Activated CD4-positive, alpha-beta T cell treated with anti-CD3 and anti-CD28 coated beads, Interleukin-10, Interleukin-2, amounts not matched to agents 100 ng/mL and 50 ng/mL, durations not matched to agents 16 hours and 8 hours (primary cell): Measurements from ENCODE around the gene ANAPC15.

Experiments used
- DNase-seq: peaks from one replicate; pipeline ENCODE4 v3.0.0-alpha.2; 2020

ANAPC15 gene

DNA sequence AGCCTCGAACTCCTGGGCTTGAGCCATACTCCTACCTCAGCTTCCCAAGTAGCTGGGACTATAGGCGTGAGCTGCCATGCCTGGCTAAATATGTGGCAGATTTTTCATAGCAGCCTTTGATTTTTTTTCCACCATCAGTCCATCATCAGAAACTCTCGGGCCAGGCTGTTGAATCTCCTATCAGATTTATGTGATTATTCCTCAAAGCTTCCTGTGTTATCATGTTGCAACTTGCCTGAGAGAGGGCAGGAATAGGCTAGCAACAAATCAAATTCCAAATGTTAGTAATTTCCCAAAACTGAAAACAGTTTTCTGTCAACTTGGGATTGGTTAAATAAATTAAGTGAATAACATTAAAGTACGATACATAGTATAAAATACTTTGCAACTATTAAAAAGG, 28.4 kb downstream of the ANAPC15 start:
- DNase-seq, result no peak

DNA sequence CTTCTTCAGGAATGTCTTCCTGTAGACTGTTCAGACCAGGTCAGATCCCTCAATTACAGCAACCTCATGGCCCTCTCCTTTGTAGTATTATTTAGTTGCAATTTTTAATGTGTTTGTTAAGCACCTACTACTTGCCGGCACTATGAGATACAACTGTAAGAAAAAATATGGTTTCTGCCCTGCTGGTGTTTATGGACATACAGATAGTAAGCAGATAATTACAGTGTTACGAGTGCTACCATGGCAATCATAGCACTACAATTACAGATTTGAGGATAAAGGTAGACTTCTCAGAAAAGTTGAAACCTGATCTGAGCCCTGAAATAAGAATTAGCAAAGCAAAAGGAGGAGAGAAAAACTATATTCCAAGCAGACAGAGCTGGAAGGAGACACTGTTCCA, 29.1 kb downstream of the ANAPC15 start:
- DNase-seq, result no peak

DNA sequence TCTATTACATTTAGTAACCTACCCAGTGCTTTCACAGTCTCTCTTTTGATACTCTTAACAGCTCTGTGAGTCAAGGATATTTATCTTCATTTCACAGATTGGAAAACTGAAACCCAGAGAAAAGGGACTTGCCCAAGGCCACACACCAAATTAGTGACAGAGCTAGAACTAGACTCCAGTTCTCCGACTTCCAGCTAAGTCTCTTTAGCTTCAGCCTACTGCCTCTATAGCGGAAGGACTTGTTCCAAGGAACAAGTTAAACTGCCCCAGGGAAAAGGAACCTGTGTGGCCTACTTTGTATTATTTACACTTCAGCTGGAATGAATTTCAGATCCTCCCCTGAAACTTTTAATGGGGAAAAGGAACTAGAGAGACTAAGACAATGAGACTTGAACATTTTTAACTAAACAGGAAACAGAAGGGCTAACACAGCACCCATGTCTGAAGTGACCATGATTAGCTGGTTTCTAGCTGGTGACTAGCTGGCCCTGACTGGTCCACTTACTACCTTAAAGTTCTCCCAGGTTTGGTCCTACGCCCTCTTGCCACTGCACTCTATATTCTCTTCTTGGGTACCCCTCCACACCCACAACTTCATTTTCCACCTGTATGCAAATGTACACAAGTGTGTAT, 30.6 kb downstream of the ANAPC15 start:
- no peak for DNase-seq

DNA sequence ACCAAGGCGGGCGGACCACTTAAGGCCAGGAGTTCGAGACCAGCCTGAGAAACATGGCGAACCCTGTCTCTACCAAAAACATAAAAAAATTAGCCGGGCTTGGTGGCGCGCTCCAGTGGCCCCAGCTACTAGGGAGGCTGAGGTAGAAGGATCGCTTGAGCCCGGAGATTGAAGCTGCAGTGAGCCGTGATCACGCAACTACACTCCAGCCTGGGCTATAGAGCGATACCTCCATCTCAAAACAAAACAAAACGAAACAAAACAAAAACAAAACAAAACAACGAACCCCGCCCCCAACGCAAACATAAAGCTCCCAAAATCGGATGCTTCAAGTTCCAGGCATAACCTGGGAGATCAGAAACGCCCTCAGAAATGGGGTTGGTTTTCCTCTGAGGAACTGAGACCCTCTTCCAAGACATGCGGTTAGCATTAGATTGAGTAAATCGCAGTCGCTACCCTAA, 31.3 kb downstream of the ANAPC15 start:
- DNase-seq, result no peak

DNA sequence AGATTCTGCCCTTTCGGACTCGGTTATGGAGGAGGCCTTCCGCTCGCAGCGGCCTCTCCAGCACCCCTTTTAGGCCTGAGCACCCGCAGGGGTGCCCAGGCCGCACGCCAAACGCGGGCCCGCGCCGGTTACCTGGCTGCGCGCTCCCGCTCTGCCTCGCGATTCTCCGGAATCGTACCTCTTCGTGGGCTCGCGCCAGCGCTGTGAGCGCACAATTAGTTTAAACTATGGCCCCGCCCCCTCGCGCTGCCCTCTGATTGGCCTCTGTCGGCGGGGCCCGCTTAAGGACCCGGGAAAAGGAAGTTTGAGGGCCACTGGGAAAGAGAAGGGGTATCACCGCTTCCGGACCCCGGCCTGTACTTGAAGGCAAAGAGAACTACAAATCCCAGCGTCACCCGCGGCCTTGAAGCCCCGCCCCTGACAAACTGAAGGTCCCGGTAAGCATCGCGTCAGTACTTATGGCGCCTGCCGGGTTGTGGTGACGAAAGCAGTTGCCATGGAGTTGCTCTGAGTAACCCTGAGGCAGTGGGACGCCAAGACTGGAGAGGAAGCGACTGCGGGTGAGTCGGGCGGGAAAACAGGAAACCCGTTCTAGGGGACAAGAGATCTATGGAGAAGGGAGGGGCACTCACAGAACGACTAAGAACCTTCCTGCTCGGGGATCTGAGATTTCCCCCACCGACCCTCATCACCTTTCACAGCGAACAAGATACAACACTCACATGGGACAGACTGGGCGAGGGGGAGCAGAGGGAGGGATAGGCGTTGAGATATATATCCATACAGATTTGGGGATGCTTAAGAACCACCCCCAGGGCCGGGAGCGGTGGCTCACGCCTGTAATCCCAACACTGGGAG, 31.9 kb downstream of the ANAPC15 start, which contains the start of the genes LRRC51 and NUMA1:
TSS of gene LRRC51 (plus strand) at position 525 of the 858 bp plus-strand sequence. CDS start 8,234 bp downstream, outside the sequence.
TSS of gene NUMA1 (minus strand) at position 217 of the 858 bp plus-strand sequence. CDS start 44,599 bp downstream, outside the sequence.
- peak; percentile 100 for DNase-seq

DNA sequence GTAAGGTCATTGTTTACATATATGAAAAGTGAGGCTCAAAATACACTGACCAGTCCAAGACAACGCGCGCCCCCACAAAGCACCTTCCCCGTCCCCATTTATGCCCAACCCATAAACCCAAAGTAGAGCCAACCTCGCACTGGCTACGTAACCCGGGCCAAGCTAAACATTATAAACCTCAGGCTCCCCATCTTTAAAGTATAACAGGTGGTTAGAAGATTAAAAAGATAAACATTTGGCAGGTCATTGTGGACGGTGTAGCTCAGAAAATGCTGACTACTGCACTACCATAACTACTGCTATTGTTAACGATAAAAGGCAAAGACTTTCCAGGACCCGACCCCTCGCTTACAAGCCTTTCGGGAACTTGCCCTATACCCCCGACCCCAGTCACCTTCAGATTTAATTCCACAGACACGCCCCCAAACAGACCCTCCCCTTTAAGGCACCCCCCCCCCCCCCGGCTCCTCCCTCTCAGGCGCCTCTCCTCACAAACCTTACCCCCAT, 32.6 kb downstream of the ANAPC15 start:
- DNase-seq, result no peak

DNA sequence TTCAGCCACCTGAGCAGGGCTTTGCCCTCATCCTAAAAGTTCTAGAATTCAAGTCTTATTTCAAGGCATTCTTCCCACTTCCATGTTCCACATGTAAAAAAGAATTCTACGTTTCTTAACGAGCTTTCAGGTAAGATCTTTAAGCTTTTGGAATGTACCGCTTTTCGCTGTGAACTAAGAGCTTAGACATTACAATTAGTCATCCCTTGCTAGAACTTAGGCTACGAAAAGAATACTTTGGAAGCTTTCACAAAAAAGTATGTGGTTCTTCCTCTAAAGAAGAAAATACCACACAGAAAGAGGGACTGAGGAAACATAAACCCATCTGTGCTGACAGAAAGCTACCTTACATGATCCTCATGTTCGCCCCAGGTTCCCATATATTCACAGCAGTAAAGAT, 34.0 kb downstream of the ANAPC15 start:
- no peak for DNase-seq

DNA sequence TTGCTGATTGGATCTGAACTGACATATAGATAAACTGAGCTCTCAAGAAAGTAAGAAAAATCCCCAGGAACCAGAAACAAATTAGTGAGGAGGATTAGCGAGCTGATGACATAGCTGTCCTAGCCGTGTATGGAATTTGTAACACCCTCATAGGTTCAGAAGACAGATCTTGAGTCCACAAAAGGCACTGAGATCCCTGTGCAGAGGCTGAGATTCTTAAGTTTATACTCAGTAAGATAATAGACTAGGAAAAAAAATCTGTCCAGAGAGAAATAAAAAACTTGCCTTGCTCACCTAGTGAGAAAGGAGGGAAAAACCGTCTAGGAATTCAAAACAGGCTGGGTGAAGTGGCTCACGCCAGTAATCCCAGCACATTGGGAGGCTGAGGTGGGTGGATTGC, 36.7 kb downstream of the ANAPC15 start:
- no peak for DNase-seq

DNA sequence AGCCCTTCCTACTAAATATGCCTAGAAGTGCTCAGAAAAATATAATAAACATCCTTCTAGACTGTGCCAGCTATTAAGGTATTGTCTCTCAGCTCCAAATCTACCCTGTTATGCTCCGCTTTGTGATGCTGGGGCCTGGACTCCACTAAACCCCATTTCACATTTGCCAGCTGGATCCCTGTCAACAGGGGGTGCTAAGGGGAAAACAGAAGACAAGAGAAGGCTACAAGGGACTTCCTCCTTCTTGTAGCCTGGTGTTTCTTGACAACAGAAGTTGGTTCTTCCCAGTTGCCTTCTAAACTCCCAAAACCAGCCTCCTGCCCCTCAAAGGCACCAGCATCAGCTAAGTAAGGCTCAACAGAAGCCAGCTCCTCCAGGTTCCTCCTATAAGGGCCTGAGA, 37.4 kb downstream of the ANAPC15 start:
- DNase-seq, result no peak

DNA sequence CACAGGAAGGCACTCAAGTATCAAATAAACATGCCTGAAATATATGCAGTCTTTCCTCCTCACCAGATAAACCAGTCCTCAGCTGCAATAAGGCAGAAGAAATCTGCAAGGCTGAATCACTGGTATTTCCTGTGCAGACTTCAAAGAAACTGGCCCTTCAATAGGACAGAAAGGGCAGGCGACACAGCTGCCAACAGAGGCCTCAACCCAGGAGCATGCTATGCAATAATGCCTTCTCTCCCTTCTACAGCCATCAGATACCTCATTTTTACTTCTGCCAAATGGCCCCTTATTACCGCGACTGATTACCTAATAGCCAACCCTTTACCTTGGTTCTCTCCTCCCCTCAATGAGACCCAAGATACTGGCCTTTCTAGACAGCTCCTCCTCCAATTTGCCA, 40.1 kb downstream of the ANAPC15 start:
- DNase-seq, result peak; percentile 32

DNA sequence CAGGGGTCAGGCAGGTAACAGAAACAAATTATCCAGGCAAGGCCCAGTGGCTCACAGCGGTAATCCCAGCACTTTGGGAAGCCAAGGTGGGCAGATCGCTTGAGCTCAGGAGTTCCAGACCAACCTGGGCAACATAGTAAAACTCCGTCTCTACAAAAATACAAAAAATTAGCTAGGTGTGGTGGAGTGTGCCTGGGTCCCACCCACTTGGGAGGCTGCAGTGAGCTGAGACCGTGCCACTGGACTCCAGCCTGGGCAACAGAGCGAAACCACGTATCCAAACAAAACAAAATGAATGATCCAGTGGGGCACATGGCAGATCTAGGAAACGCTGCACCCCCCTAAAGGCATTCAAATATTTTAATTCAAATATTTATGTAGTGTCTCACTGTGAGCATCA, 42.0 kb downstream of the ANAPC15 start:
- DNase-seq, result no peak

DNA sequence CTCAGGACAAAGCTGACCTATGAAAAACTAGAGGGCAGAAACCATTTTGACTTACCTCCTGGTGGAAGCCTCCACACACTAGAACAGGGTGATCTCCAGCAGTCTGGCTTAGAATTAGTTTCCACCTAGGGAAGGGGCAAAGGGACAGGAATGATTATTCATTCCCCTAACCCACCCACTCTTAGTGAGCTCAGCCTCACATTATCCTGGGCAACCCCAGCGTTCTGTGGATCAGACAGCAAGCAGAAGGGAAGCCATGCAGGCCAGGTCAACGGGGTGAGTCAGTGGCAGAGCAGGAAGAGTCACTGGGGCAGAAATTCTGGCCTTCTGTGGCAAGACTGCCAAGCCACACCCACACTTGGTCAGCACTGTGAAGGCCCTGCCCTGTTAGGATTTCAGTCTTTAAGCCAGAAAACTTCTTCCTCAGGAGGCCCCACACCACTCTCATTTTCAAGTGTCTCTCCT, 42.7 kb downstream of the ANAPC15 start:
- peak; percentile 29 for DNase-seq

DNA sequence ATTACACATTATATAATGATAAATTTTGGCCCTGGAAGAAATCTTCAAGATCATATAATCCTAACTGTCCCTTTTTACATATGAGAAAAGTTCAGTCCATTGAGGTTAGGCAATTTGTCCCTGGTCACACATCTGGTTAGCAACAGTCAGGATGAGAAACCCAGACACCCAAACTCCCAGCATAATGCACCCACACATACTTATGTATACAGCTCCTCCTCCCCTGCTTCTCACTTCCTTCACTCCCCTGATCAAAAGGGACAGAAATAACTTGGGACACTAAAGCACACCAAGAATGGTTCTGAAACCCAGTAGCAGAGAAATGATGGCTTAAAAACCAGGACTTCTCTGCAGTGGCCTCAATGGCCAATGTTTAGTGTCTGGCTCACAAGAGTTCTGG, 43.3 kb downstream of the ANAPC15 start:
- peak; percentile 17 for DNase-seq

DNA sequence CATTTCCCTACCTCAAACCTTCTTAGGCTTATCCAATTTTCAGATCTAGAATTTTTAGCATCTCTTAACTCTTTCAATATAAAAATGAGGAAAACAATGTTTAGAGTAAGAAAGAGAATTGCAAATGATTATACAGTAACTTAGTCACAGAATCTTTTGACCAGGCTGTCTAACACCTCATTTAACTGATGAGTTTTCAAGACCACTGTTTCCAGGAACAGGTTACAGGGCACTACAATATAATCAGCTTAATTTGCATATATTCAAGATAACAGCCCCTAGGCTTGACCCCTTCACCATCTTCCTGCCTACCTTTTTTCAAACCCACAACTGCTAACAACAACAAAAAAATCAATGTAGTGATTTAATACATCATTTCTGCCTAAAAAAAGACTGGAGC, 44.8 kb downstream of the ANAPC15 start:
- no peak for DNase-seq

DNA sequence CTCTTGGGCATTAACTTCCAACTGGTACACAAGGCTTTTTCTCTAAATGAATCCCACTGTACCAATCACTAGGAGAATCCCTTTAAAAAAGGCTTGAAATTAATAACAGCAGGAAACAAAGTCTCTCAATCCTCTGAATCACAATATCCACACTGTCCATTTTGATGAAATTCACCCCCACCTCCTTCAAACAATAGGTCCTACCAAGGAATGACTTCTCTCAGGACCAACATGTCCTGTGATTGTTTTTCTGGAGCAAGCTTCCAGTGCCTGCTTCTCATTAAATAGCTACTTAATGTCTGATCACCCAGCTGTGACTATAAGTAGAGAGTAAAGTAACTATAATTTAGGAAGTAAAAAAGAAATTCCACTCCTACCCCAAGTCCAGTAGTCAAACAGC, 45.2 kb downstream of the ANAPC15 start:
- no peak for DNase-seq

DNA sequence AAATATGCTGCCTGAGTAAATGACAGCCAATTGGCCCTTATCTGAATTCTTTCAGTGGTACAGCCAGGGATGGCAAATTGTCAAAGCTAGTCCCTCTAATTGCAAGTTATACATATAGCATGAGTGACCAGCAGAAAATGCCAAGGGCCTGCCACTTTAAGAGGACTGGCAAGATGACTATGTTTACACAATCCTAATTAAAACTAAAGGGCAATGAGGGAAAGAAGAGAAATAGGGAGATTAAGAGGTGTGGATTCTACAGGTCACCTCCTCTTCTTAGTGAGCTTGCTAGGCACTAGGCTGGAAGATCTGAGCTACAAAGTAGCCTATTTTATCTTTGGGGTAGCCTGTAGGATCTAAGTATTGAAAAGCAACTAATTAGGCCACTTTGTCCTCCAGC, 45.6 kb downstream of the ANAPC15 start:
- no peak for DNase-seq

DNA sequence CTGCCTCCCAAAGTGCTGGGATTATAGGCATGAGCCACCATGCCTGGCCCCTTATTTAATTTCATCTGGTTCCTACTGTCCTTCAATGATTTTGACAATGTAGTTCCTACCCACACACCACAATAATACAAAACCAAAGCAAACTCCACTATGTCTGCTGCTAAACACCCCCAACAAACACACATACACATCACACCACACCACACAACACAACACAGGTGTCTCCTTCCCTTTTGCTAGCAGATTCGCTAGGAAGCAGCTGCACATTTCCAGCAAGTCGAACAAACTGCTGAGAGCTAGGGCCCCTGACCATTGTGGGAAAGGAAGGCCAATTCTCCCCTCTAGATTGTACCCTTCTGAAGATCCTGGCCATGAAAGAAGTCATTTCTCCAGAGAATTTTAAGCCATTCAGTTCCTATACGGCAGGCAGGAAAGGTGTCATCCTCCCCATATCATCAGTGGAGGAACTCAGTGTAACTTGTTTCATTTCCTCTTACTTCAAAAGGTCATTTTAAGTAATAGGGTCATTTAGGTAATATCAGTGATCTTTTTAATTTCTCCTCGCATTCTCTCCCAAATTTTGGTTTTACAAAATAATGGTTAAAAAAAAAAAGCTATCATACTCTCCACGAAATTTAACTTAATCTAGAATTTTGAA, 50.6 kb downstream of the ANAPC15 start:
- no peak for DNase-seq
